ENCODE measurements around the gene GJA3.

The GJA3 gene

DNA sequence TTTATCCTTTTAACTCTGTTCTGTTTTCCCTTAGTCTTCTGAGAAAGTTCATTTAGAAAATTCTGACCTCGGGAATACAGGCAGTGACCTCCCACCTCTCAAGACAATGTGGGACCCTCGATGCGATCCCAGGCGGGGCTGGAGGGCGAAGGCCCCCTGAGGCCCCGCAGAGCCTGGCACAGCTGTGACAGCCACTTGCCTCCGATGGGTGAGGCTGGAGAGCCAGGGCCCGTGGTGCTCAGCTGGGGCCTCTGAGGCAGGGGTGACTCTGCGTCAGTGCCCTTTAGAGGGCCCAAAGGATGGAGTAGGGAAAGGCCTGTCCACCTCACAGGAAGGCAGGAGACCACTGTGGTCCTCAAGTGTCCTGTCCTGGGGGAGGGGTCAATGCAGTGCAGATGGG is 10.3 kb downstream of the GJA3 start:
- DNase-seq, result no peak

DNA sequence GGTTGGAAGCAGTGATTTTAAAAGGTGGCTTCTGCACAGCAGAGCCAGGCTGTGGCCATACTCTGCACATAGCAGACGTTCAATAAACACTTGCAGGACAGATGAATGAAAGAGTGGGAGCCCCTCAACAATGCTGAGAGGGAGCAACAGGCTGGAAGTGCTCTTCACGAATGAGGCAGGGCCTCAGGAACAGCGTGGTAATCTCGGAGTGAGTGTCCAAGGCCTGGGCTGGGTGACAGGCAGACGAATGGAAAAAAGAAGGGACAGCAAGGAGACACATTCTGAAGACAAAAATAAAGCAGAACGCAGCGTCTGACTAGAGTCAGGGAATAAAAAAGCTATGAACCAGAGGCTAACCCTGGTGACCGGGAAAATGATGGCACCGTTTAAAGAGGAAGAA is 11.1 kb downstream of the GJA3 start:
- DNase-seq, result no peak

DNA sequence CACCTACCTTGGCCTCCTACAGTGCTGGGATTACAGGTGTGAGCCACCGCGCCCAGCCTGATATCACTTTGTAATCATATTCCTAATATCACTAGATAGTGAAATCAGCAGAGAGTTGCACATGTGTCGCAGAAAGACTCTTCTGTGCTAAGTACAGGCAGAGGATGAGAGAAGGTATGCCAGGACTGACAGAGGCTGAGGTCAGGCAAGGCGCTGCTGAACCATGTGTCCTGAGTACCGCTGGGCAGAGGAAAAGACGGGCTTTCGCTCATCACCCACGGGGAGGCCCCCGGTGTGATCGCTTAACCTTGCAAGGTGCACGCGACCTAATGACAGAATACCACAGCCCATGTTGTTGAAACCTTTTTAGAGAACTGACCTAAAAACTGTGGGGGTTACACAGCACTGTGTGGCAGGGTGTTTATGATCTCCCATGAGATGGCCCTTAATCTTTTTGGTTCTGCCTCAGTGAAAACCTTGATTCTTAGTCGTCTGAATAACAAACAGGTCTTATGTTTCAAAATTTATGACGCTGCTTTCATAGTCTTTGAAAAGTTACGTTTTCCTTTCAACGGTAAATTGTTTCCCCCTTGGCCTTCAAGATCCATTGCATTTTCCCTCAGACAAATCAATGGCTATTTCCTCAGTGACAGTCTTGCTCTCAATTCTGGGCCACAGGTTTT is 12.2 kb downstream of the GJA3 start:
- no peak for DNase-seq

GRCh38 chr13:20146381-20146780 is 14.5 kb downstream of the GJA3 start:
- no peak for DNase-seq

- DNase-seq, result no peak
Measured at GRCh38 chr13:20145521-20145920, 15.3 kb downstream of the GJA3 start.

DNA sequence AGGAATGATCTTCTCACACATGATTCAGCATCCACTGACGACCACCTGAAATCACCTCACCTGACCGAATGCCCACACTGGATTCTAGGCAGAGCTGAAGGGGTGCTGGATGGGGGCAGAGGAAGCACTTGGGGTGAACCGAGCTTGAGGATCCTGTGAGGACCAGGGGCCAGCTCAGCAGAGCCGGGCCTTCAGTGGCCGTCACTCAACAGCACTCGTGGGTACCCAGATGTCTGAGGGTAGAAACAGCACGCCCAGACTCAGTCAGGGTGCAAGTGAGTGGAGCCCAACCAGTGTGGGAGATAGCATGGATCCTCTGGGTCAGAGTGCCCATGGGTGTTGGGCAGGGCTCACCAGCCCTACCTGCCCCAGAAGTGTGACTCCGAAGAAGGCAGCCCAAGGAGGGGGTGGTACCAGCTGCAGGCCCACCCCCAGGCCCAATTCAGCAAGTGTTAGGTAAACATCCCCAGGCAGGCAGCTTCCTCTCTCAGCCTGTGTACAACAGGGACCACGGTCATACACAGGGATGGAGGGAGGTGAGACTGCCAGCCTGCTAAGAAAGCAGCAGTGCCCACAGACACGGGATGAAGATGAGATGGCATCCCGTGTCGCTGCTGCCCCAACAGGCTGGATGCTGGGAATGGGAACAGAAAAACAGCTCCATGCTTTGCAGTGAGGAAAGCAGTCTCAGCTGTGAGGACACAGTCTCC is 16.6 kb downstream of the GJA3 start:
- DNase-seq, result no peak

DNA sequence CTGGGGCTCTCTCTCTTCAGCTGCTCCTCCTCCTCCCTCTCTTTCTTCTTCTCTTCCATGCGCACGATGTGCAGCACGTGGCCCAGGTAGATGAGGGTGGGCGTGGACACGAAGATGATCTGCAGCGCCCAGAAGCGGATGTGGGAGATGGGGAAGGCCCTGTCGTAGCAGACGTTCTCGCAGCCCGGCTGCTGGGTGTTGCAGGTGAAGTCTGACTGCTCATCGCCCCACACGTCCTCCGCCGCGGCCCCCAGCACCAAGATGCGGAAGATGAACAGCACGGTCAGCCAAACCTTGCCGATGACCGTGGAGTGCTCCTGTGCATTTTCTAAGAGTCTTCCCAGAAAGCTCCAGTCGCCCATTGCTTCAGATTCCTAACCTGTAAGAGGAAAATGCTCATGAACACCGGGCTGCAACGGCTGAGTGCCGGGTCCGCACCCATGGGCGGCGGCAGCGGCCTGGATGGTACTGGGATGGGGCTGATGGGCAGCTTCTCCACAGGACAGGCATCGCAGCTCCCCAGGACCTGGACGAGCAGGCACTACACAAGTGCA is 17.8 kb downstream of the GJA3 start:
- DNase-seq, result no peak

DNA sequence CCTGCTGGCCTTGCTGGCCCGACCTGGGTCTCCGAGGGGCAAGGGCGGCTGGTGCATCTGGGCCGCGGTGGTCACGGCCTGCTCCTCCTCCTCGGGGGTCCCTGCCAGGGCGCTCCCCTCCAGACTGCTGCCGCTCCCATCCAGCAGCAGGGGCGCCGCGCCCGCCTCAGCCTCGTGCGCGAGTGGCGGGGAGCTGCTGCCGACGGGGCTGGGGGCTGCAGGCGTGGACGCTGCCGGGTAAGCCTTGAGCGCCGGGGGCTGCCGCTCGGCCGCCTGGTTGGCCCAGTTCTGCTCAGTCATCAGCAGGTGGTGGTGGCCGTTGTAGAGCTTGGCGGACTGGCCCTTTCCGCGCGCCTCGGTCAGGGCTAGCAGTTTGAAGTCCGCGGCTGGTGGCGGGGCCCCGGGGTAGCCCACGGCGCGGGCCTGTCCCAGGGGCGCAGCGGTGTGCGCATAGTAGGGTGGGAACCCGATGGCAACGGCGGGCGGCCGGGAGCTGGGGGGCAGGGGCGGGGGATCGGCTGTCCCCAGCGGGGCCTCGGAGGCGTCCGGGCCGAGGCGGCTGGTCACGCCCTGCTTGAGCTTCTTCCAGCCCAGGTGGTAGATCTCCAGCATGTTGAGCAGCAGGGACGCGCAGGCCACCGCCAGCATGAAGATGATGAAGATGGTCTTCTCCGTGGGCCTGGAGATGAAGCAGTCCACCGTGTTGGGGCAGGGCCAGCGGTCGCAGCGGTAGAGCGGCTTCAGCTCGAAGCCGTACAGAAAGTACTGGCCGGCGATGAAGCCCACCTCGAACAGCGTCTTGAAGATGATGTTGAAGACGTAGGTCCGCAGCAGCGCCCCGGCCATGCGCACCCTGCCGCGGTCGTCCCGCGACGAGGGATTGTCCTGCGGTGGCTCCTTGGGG is 18.6 kb downstream of the GJA3 start:
- DNase-seq, result no peak

GRCh38 chr13:20141238-20142022 is 19.4 kb downstream of the GJA3 start:
- DNase-seq, result no peak

GRCh38 chr13:20140487-20140886 is 20.4 kb downstream of the GJA3 start:
- DNase-seq, result no peak

GRCh38 chr13:20137875-20138274 is 23.0 kb downstream of the GJA3 start:
- DNase-seq, result no peak

DNA sequence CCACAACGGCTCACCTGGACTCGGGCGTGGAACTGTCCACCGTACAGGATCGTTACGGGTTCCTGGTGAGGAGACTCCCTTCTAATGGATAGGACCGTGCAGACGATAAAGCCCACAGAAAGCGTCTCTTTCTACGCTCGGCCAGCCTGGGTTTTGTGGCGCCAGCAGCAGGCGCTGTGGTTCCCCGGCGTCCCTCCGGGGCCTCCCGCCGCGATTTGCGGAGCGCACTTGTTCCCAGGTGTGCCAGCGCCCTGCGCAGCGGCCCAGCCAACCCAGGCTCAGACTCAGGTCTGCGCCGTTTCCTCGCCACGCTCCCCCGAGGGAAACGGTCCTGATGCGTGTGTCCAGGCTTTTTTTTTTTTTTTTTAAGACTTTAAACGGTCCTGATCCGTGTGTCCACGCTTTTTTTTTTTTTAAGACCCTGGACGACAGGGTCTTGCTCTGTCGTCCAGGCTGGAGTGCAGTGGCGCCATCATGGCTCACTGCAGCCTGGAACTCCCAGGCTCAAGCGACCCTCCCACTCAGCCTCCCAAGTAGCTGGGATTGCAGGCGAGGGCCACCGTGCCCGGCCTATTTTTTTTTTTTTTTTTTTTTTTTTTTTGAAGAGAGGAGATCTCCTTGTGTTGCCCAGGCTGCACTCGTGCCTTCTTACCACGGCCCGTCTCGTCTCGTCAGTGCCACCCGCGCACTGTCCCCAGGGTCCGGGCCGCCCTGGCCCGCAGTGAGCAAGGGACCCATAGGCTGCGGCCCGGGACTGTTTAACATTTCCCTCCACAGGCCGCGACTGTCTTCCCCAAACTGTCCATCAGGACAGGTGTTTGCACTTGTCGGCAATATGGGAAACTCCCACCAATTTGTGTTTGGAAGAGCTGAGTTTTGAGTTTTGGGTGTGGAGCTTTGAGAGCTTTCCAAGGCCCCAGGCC is 23.8 kb downstream of the GJA3 start:
- peak; percentile 65 for DNase-seq

GRCh38 chr13:20134732-20135131 is 26.1 kb downstream of the GJA3 start:
- no peak for DNase-seq

DNA sequence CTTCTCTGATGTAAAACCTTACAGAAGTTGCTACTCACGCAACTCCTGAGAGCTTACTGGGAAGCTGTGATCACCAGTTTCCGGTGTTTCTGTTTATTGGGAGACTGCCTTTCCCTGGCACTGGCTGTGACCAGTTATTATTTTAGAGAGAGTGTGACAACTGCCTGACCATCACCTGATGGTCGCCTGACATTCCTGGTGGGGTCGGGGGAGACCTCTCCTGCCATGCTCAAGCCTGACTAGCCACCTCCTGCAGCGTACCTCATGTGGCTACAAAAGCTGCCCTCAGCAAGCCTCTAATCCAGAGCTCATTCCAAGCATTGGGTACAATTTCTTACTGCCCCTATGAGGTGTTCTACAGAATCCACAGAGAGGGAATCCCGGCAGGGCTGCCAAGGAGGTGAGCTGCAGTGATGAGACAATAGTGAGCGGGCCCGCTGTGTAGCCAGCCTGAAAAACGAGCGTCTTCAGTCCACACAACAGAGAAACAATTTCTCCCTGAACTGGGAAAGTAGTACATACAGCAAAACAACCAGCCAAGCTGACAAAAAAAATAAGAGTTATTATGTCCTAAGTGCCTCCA is 28.7 kb downstream of the GJA3 start:
- no peak for DNase-seq

GRCh38 chr13:20131057-20131832 is 29.6 kb downstream of the GJA3 start:
- no peak for DNase-seq

DNA sequence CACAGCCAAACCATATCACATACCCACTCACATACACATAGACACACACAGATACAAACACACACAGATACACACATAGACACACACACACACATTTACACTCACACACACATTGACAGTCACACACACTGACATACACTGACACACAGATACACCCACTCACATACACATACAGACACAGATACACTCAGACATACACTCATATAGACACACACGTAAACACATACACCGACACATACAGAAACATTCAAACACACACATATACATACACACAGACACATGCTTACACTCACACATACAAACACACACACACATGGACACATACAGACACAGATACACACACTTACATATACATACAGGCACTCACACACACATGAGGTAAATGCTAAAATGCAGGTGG is 30.2 kb downstream of the GJA3 start:
- DNase-seq, result no peak

DNA sequence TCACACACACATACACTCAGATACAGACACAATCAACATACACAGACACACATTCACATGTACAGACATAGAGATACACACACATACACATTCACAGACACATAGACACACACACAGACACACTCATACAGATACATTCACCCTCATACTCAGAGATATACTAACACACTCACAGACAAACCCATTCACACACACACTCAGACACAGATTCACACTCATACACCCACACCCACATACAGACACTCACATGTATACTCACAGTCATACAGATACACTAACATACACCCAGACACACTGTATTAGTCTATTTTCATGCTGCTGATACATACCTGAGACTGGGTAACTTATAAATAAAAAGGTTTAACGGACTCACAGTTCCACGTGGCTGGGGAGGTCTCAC is 30.8 kb downstream of the GJA3 start:
- DNase-seq, result no peak

DNA sequence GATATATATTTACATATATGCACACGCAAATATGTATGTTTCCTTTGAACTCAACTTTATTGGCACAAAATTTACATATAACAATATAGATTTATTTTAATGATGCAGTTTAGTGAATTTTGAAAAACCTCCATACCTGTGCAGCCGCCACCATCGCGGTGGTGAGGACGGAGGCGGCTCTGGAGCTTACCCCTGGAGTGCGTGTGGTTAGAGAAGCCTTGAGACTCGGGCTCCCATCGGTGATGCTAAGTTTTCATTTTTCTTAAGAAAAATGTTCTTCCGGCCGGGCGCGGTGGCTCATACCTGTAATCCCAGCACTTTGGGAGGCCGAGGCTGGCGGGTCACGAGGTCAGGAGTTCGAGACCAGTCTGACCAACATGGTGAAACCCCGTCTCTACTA is 31.8 kb downstream of the GJA3 start:
- no peak for DNase-seq

DNA sequence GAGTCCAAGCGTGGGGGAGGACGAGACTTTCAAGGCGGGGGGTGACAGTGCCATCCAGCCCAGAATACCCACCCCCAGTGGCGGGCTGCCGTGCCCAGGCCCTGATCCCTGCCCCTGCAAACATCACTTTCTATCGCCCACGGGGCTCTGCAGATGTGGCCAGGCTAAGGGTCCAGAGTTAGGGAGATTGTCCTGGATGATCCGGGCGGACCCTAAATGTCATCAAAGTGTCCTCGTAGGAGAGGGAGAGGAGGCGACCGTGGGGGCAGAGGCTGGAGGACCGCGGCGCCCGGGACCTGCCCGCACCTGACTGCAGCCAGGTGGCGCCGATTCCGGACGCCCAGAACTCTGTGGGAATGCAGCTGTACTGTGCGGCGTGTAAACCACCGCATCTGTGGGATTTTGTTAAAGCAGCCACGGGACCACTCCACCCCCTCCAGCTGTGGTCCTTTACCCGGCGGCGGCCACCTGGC is 32.4 kb downstream of the GJA3 start:
- no peak for DNase-seq

Data from hematopoietic multipotent progenitor cell treated with erythropoietin and hydrocortisone succinate and interleukin-3 and kit ligand, for 6 days (in vitro differentiated cells).